Lung (tissue), 12 donors: ENCODE measurements around the gene RTL1. TPM values are rescaled to one million over a fixed set of nuclear protein-coding genes. Genes with fewer than 3 reads are reported as not detected.

Experiments
- ATAC-seq: fragments of 200-7000 bp; cut with Tn5 transposase; one replicate; pipeline ENCODE4 v1.9.1; 2020; ENCODE audit warnings: moderate number of reproducible peaks; ENCODE audit not compliant: insufficient read depth, low FRiP score
- DNase-seq, 3 donors: peaks; one replicate each; pipeline ENCODE4 v3.0.0-alpha.2; 2013 to 2017
- H3K27ac ChIP-seq, 2 donors: one replicate each; pipeline ENCODE4 v1.5.1; 2013; ENCODE audit warnings: mild to moderate bottlenecking in 2 of 2, moderate library complexity in 2 of 2, control low read depth in 1 of 2, inconsistent platforms in 1 of 2, low read depth in 1 of 2, low read length in 1 of 2
- H3K27me3 ChIP-seq, 3 donors: one replicate each; pipeline ENCODE4 v1.5.1; 2013; ENCODE audit warnings: low read length in 2 of 3; ENCODE audit not compliant: control insufficient read depth in 3 of 3, insufficient read depth in 3 of 3
- H3K36me3 ChIP-seq, 4 donors: one replicate each; pipeline ENCODE4 v1.5.1; 2013; ENCODE audit warnings: low read length in 4 of 4, mild to moderate bottlenecking in 1 of 4, moderate library complexity in 1 of 4; ENCODE audit not compliant: control insufficient read depth in 4 of 4, insufficient read depth in 4 of 4
- H3K4me1 ChIP-seq, 5 donors: one replicate each; pipeline ENCODE4 v1.5.1; 2013; ENCODE audit warnings: low read length in 5 of 5, mild to moderate bottlenecking in 2 of 5, moderate library complexity in 1 of 5; ENCODE audit not compliant: control insufficient read depth in 5 of 5, insufficient read depth in 5 of 5
- H3K4me3 ChIP-seq: one replicate; pipeline ENCODE4 v1.5.1; 2013; ENCODE audit warnings: mild to moderate bottlenecking, control low read depth, moderate library complexity
- H3K9ac ChIP-seq, 2 donors: one replicate each; pipeline ENCODE4 v1.5.1; 2013; ENCODE audit warnings: low read length in 2 of 2, control low read depth in 1 of 2; ENCODE audit not compliant: insufficient read depth in 1 of 2
- H3K9me3 ChIP-seq, 4 donors: one replicate each; pipeline ENCODE4 v1.5.1; 2013; ENCODE audit warnings: low read length in 3 of 4, mild to moderate bottlenecking in 1 of 4, moderate library complexity in 1 of 4; ENCODE audit not compliant: control insufficient read depth in 4 of 4, insufficient read depth in 3 of 4
- CTCF ChIP-seq: IDR thresholded peaks from 2 replicates; pipeline ENCODE4 v1.5.1; 2012; ENCODE audit warnings: mild to moderate bottlenecking; ENCODE audit errors: control extremely low read depth, extremely low read depth
- WGBS, 2 donors: extraction: QIAGEN DNeasy Blood & Tissue Kit; methylation state at CpG; one replicate each; pipeline ENCODE4 v1.1.7; 2013; 5-methylcytosine and 5-hydroxymethylcytosine counted together
- polyA plus RNA-seq, 2 donors: library from polyadenylated mRNA; stranded (reverse); fragments of 200-250 nt; gene quantifications; one replicate each; pipeline ENCODE4 v1.2.1, GENCODE V29; 2013
- total RNA-seq, 2 donors: library from RNA; depleted of rRNA in 1 of 2; stranded (reverse); fragments of >200 nt in 1 of 2; gene quantifications; one replicate each; pipeline ENCODE4 v1.2.1, GENCODE V29; 2014 to 2021
- donor health status: control.
- donor health status: control.
- donor health status: Bipolar disorder and iron deficiency.
- donor health status: healthy.
- donor health status: DM: yes; HTN: yes; CAD: no.

RTL1 gene
- total and polyA plus RNA-seq, 4 donors: 0.02 to 0.09 TPM; not detected in 2

DNA sequence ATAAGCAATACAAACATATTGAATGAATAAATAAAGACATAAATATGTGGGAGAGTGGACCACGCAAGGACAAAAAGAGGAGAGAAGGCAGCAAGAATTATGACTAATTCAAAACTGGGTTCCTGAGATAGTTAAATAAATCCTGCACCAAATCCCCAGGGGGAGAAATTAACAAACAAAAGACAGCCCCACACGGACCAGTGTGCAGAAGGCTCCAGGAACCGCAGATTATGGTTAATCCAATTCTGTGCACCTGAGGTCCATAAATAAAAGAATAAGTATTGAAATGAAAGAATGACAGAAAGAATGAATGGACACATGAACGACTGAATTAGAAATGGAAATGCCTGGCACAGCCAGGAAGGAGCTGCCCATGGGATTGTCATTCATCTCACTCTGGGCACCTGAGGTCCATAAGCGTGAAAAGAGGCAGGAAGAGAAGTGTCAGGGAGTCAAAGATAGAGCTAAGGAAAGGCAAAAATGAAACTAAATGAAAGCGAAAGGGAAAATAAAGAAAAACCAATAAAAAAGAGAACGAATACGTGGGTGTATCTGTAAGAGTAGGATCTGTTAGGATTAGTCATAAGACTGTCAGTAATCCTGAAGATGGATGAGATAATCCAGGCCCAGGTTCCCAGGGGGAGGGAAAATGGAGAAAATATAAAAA is 54.3 kb downstream of the RTL1 start:
- H3K9me3 ChIP-seq: no peaks in the 10 kb centered on the region
- TF ChIP-seq CTCF: no peak
- ATAC-seq: no peak
- H3K27me3 ChIP-seq: peaks cover 0 to 4% (median 0%) of the 10 kb centered on the region in 3 donors
- no peaks in the 10 kb centered on the region for H3K4me1 ChIP-seq
- DNase-seq: no peak
- H3K9ac ChIP-seq: no peak overlapping the region
- no peak overlapping the region for H3K4me3 ChIP-seq
- WGBS, 2 donors: 32 to 48% methylated on average over 8 of the region's 8 CpGs
- peaks cover 0 to 9% (median 2%) of the 10 kb centered on the region in 4 donors for H3K36me3 ChIP-seq
- no peak overlapping the region for H3K27ac ChIP-seq

DNA sequence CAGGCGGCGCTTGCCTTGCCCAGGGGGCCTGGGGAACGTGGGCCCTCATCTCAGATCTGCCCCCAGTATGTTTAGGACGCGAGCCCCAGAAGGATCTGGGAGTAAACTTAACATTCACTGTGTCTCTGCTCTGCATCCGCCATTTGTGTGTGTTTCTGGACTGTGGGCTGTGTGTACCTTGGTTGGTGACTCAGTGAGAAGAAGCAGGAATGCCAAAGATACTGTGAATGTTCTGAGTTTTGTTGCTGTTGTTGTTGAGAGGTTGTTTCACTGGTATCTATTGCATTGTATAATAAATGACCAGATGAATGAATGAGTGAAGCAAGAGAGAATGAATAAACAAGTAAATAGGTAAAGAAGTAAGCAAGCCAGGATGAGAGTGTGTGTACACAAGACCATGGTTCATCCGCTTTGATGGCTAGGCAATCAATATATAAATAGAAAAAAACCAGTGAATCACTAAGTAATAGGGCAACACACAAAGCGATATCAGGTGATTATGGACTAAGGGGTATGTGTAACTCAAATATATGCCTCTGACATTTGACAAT is 57.1 kb downstream of the RTL1 start:
- no peak for TF ChIP-seq CTCF
- Histone ChIP-seq H3K4me1 (peaks cover 0 to 8% (median 0%) of the 10 kb centered on the region in 5 donors), H3K36me3 (peaks cover 0 to 9% (median 2%) of the 10 kb centered on the region in 4 donors), H3K9me3 (no peaks in the 10 kb centered on the region), H3K9ac (no peak overlapping the region), H3K27ac (no peak overlapping the region), H3K27me3 (peaks cover 0 to 4% (median 0%) of the 10 kb centered on the region in 3 donors), H3K4me3 (no peak overlapping the region)
- ATAC-seq (no peak), DNase-seq (no peak)
- 93 to 95% methylated on average over 8 of the region's 8 CpGs for WGBS, 2 donors

- Histone ChIP-seq H3K4me1 (peaks cover 0 to 13% (median 0%) of the 10 kb centered on the region in 5 donors), H3K27me3 (peaks cover 0 to 4% (median 0%) of the 10 kb centered on the region in 3 donors), H3K9ac (no peak overlapping the region), H3K4me3 (no peak overlapping the region), H3K9me3 (no peaks in the 10 kb centered on the region), H3K27ac (no peak overlapping the region), H3K36me3 (peaks cover 0 to 6% (median 2%) of the 10 kb centered on the region in 4 donors)
- no peak for TF ChIP-seq CTCF
- 90 to 97% methylated on average over 17 of the region's 17 CpGs for WGBS, 2 donors
- ATAC-seq: no peak
- DNase-seq: no peak
Measured at GRCh38 chr14:100845341-100845740, 58.2 kb downstream of the RTL1 start.
